Measurements from ENCODE around the gene MAP4K4. TPM values are rescaled to one million over a fixed set of nuclear protein-coding genes. Genes with fewer than 3 reads are reported as not detected.
A peak's percentile ranks its signal among the peaks of the same experiment; 100 is the strongest.

The MAP4K4 gene
- total and polyA plus RNA-seq, 2 donors from 2014 or later: 8.4 to 62.8 TPM

GRCh38 chr2:101832114-101832513, 134.6 kb downstream of the MAP4K4 start:
- DNase-seq: peak in 1 of 5 donors; percentile 37
- TF ChIP-seq CTCF (IDR thresholded peaks at IDR 0.05; ENCODE audit: borderline replicate concordance, extremely low read depth, insufficient read depth): no peak
- Histone ChIP-seq H3K9me3 (ENCODE audit: control insufficient read depth in 2 of 3, insufficient read depth in 1 of 3, low read length in 3 of 3) (no peaks in the 10 kb centered on the region), H3K36me3 (ENCODE audit: control insufficient read depth in 2 of 3, insufficient read depth in 3 of 3, low read length in 3 of 3) (peaks cover 0 to 16% (median 2%) of the 10 kb centered on the region in 3 donors), H3K27ac (ENCODE audit: low read depth in 2 of 2, low read length in 2 of 2) (no peak overlapping the region), H3K4me1 (ENCODE audit: control insufficient read depth in 2 of 3, insufficient read depth in 2 of 3, low read depth in 1 of 3, low read length in 3 of 3) (peaks cover 0 to 3% (median 0%) of the 10 kb centered on the region in 3 donors), H3K4me3 (ENCODE audit: low read length in 3 of 3) (no peak overlapping the region), H3K27me3 (ENCODE audit: control insufficient read depth, insufficient read depth, low read length) (no peaks in the 10 kb centered on the region), H3K9ac (ENCODE audit: low read length in 3 of 3) (no peak overlapping the region)
- peak; percentile 65 for FAIRE-seq
- intact Hi-C loops (cut with DNase I): loop anchor here (10.0 kb wide), 1 partner anchor 417 kb away; no protein-coding TSS in a partner anchor

- TF ChIP-seq CTCF (IDR thresholded peaks at IDR 0.05; ENCODE audit: borderline replicate concordance, extremely low read depth, insufficient read depth): no peak
- Histone ChIP-seq H3K9me3 (ENCODE audit: control insufficient read depth in 2 of 3, insufficient read depth in 1 of 3, low read length in 3 of 3) (no peaks in the 10 kb centered on the region), H3K4me1 (ENCODE audit: control insufficient read depth in 2 of 3, insufficient read depth in 2 of 3, low read depth in 1 of 3, low read length in 3 of 3) (peaks cover 0 to 3% (median 0%) of the 10 kb centered on the region in 3 donors), H3K4me3 (ENCODE audit: low read length in 3 of 3) (no peak overlapping the region), H3K27me3 (ENCODE audit: control insufficient read depth, insufficient read depth, low read length) (no peaks in the 10 kb centered on the region), H3K36me3 (ENCODE audit: control insufficient read depth in 2 of 3, insufficient read depth in 3 of 3, low read length in 3 of 3) (peaks cover 2 to 10% (median 4%) of the 10 kb centered on the region in 3 donors), H3K27ac (ENCODE audit: low read depth in 2 of 2, low read length in 2 of 2) (no peak overlapping the region), H3K9ac (ENCODE audit: low read length in 3 of 3) (no peak overlapping the region)
- intact Hi-C loops (cut with DNase I): loop anchor here (10.0 kb wide), 1 partner anchor 419 kb away; no protein-coding TSS in a partner anchor
- FAIRE-seq (no peak), DNase-seq (no peak)
Measured at GRCh38 chr2:101833890-101834523, 136.5 kb downstream of the MAP4K4 start.

GRCh38 chr2:101837354-101837753, 139.8 kb downstream of the MAP4K4 start:
- H3K4me1 ChIP-seq (ENCODE audit: control insufficient read depth in 2 of 3, insufficient read depth in 2 of 3, low read depth in 1 of 3, low read length in 3 of 3): peaks cover 0 to 9% (median 0%) of the 10 kb centered on the region in 3 donors
- no peaks in the 10 kb centered on the region for H3K9me3 ChIP-seq (ENCODE audit: control insufficient read depth in 2 of 3, insufficient read depth in 1 of 3, low read length in 3 of 3)
- no peak overlapping the region for H3K9ac ChIP-seq (ENCODE audit: low read length in 3 of 3)
- H3K27me3 ChIP-seq (ENCODE audit: control insufficient read depth, insufficient read depth, low read length): no peaks in the 10 kb centered on the region
- intact Hi-C loops (cut with DNase I): loop anchor here (10.0 kb wide), 1 partner anchor 423 kb away; no protein-coding TSS in a partner anchor
- no peak for TF ChIP-seq CTCF (IDR thresholded peaks at IDR 0.05; ENCODE audit: borderline replicate concordance, extremely low read depth, insufficient read depth)
- DNase-seq: no peak
- no peak overlapping the region for H3K4me3 ChIP-seq (ENCODE audit: low read length in 3 of 3)
- peaks cover 3 to 7% (median 5%) of the 10 kb centered on the region in 3 donors for H3K36me3 ChIP-seq (ENCODE audit: control insufficient read depth in 2 of 3, insufficient read depth in 3 of 3, low read length in 3 of 3)
- FAIRE-seq: no peak
- H3K27ac ChIP-seq (ENCODE audit: low read depth in 2 of 2, low read length in 2 of 2): no peak overlapping the region

All from kidney (tissue), 14 donors.